ENCODE measurements around the gene NRCAM.

DNA sequence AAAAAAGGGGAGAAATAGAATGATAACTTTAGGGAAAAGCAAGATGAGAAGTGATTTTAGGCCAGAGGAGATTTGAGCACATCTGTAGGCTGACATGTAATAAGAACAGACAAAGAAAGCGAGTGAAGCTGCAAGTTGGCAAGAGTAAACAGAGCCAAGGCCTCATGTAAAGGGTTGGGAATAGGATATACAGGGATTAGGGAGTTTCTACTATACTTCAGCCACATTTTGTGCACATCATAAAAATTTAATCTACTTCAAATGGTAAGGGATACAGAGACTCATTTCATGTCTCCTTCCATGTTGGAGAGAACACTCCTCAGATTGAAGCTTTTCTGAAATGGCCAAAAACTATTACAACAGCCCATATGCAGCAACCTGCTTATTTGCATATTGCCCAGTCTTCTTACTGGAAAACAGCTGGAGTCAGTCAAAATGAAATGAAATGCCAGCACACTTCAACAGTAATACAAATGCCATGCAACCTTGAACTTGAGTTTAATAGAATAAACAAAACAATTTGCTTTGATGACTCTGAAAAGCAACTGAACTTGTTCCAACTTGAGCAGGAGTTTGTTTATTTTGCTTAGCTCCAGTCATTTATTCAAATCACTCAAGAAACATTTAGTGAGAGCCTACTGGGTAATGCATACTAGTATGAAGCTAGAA is 49.9 kb downstream of the NRCAM start:
- TF ChIP-seq, protein P1, sequence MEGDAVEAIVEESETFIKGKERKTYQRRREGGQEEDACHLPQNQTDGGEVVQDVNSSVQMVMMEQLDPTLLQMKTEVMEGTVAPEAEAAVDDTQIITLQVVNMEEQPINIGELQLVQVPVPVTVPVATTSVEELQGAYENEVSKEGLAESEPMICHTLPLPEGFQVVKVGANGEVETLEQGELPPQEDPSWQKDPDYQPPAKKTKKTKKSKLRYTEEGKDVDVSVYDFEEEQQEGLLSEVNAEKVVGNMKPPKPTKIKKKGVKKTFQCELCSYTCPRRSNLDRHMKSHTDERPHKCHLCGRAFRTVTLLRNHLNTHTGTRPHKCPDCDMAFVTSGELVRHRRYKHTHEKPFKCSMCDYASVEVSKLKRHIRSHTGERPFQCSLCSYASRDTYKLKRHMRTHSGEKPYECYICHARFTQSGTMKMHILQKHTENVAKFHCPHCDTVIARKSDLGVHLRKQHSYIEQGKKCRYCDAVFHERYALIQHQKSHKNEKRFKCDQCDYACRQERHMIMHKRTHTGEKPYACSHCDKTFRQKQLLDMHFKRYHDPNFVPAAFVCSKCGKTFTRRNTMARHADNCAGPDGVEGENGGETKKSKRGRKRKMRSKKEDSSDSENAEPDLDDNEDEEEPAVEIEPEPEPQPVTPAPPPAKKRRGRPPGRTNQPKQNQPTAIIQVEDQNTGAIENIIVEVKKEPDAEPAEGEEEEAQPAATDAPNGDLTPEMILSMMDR (IDR thresholded peaks at IDR 0.05): no peak
- TF ChIP-seq POLR2A (IDR thresholded peaks at IDR 0.05): peak in 1 of 2 donors; percentile 27

All from adrenal gland (tissue), 5 donors.